Keratinocyte (primary cell): ENCODE results near the gene SLC35A2. TPM values are rescaled to one million over a fixed set of nuclear protein-coding genes. Genes with fewer than 3 reads are reported as not detected.

Experiments used
- DNase-seq: peaks from one replicate; pipeline ENCODE4 v3.0.0-alpha.2; 2011; ENCODE audit warnings: low read depth, missing footprints, low spot score
- FAIRE-seq: peaks from 2 replicates; lab custom pipeline; 2011; peaks lifted over from hg19 to GRCh38; lab: Jason Lieb, UNC
- H2AFZ ChIP-seq: 2 replicates; pipeline ENCODE4 v1.6.0; 2012; ENCODE audit warnings: low read length, control low read depth, inconsistent platforms; ENCODE audit not compliant: control insufficient read depth
- H3K27ac ChIP-seq: 2 replicates; pipeline ENCODE4 v1.5.1; 2011; ENCODE audit warnings: low read length; ENCODE audit not compliant: control insufficient read depth, insufficient read depth
- H3K27me3 ChIP-seq: 3 replicates; pipeline ENCODE4 v1.6.0; 2011; ENCODE audit warnings: low read length; ENCODE audit not compliant: control insufficient read depth, insufficient read depth; ENCODE audit errors: extremely low read depth
- H3K36me3 ChIP-seq, 2 experiments: 2 replicates in 1 of 2; 3 replicates in 1 of 2; pipeline ENCODE4 v1.5.1; 2011; ENCODE audit warnings: low read length in 2 of 2, mild to moderate bottlenecking in 1 of 2; ENCODE audit not compliant: control insufficient read depth in 2 of 2, insufficient read depth in 2 of 2; ENCODE audit errors: extremely low read depth in 1 of 2
- H3K4me1 ChIP-seq: 3 replicates; pipeline ENCODE4 v1.5.1; 2011; ENCODE audit warnings: low read length; ENCODE audit not compliant: control insufficient read depth, insufficient read depth; ENCODE audit errors: extremely low read depth
- H3K4me2 ChIP-seq: 3 replicates; pipeline ENCODE4 v1.6.0; 2011; ENCODE audit warnings: low read depth, low read length; ENCODE audit not compliant: control insufficient read depth, insufficient read depth; ENCODE audit errors: extremely low read depth
- H3K4me3 ChIP-seq, 3 experiments: fragments of 200-600 bp in 1 of 3; sonication (generic) in 1 of 3; 2 replicates in 2 of 3; 3 replicates in 1 of 3; pipeline ENCODE4 v1.5.1; 2011 to 2016; ENCODE audit warnings: low read length in 3 of 3, mild to moderate bottlenecking in 3 of 3, control low read depth in 2 of 3, inconsistent platforms in 1 of 3, low read depth in 1 of 3, mixed read lengths in 1 of 3, mixed run types in 1 of 3, moderate library complexity in 1 of 3; ENCODE audit not compliant: control insufficient read depth in 2 of 3, insufficient read depth in 2 of 3; ENCODE audit errors: extremely low read depth in 1 of 3
- H3K79me2 ChIP-seq: 2 replicates; pipeline ENCODE4 v1.6.0; 2012; ENCODE audit warnings: low read length; ENCODE audit not compliant: control insufficient read depth, insufficient read depth
- H3K9ac ChIP-seq: 3 replicates; pipeline ENCODE4 v1.6.0; 2011; ENCODE audit warnings: low read length; ENCODE audit not compliant: control insufficient read depth, insufficient read depth; ENCODE audit errors: extremely low read depth
- H3K9me1 ChIP-seq: 3 replicates; pipeline ENCODE4 v1.6.0; 2011; ENCODE audit warnings: low read length; ENCODE audit not compliant: control insufficient read depth, insufficient read depth; ENCODE audit errors: extremely low read depth
- H3K9me3 ChIP-seq: 2 replicates; pipeline ENCODE4 v1.5.1; 2012; ENCODE audit warnings: low read depth, low read length; ENCODE audit not compliant: control insufficient read depth
- H4K20me1 ChIP-seq: 3 replicates; pipeline ENCODE4 v1.6.0; 2011; ENCODE audit warnings: low read length; ENCODE audit not compliant: control insufficient read depth, insufficient read depth; ENCODE audit errors: extremely low read depth
- CTCF ChIP-seq, 3 experiments: IDR thresholded peaks in 1 of 3; conservative IDR thresholded peaks in 1 of 3; optimal IDR thresholded peaks in 1 of 3; 2 replicates in 2 of 3; 3 replicates in 1 of 3; pipeline versions ENCODE3 to v1.5.1; 2011; ENCODE audit warnings: low read length in 3 of 3, mild to moderate bottlenecking in 3 of 3, moderate library complexity in 2 of 3, control low read depth in 1 of 3, inconsistent platforms in 1 of 3; ENCODE audit not compliant: insufficient read depth in 2 of 3; ENCODE audit errors: extremely low read depth in 1 of 3
- EZH2 ChIP-seq: IDR thresholded peaks from one replicate; pipeline ENCODE4 v1.6.1; 2012; ENCODE audit warnings: inconsistent platforms, mild to moderate bottlenecking, low read length, moderate library complexity
- dilution Hi-C: fragments of 300-500 bp; cut with MboI; formaldehyde crosslinking; loops from one replicate; pipeline ENCODE4 v1.7.0; 2020; ENCODE audit warnings: low sequenced_read_pairs; ENCODE audit not compliant: extremely low pct_ligation_motif_present
- polyA plus RNA-seq, 5 experiments: library from polyadenylated mRNA; depleted of rRNA in 3 of 5; stranded (reverse) in 3 of 5; stranded (forward) in 1 of 5; unstranded in 1 of 5; fragments of >200 nt; gene quantifications; 1 replicate in 1 of 5; 2 replicates in 3 of 5; 3 replicates in 1 of 5; pipeline versions ENCODE4 v1.2.1 to v1.2.3, GENCODE V29; 2011 to 2012; ENCODE audit warnings: missing spikeins in 2 of 5, low read depth in 1 of 5, low replicate concordance in 1 of 5

The SLC35A2 gene
- polyA plus RNA-seq, 1 donor (not counting 4 experiments of a cell fraction or from before 2014, with no cell fraction given) = 39.4 TPM

DNA sequence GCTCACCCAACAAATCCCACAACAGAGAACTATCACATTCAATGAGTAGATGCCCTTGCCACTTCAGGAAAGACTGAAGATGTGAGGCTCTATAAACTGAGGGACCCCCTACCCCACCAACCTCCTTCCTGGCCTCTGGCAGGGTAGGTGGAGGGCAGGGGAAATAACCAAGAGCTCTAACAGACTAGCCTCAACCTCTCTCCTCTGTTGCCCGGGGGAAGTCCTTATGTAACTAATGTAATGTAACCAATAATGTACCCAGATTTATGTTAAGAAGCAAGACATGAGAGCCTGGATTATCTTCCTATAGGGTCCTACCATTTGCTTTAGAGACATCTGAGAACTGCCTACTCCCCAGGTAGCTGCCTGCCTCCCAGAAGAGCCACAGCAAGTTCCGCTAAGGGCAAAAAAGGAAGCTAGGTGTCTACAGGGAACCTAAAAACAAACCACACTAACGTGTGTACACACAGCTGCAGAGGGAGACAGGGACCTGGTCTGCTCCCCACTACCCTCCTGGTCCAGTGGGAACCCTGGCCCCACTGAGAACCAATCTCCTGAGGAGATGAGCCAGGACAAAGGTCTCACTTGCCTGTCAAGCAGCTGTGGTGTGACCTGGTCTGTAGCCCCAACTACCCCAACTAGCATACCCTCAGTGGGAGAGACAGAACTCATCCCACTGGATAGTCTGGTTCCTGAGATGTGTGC is 28.2 kb upstream of the SLC35A2 start:
- no peak overlapping the region for H3K27ac ChIP-seq
- H3K27me3 ChIP-seq = no peaks in the 10 kb centered on the region
- no peak overlapping the region for H2AFZ ChIP-seq
- TF ChIP-seq EZH2 = no peak
- H3K9me1 ChIP-seq = no peaks in the 10 kb centered on the region
- no peak overlapping the region for H3K9ac ChIP-seq
- H3K4me1 ChIP-seq = no peaks in the 10 kb centered on the region
- H3K9me3 ChIP-seq = no peaks in the 10 kb centered on the region
- H3K36me3 ChIP-seq = peaks cover 2 to 6% of the 10 kb centered on the region in 2 experiments
- no peaks in the 10 kb centered on the region for H4K20me1 ChIP-seq
- H3K4me2 ChIP-seq = no peak overlapping the region
- DNase-seq (no peak), FAIRE-seq (no peak)
- no peak overlapping the region for H3K4me3 ChIP-seq
- dilution Hi-C loops = no loop called here
- peaks cover 35% of the 10 kb centered on the region for H3K79me2 ChIP-seq

- H3K9me3 ChIP-seq = no peaks in the 10 kb centered on the region
- dilution Hi-C loops = no loop called here
- no peak overlapping the region for H2AFZ ChIP-seq
- no peak overlapping the region for H3K4me3 ChIP-seq
- no peak overlapping the region for H3K27ac ChIP-seq
- no peak overlapping the region for H3K9ac ChIP-seq
- H3K4me2 ChIP-seq = no peak overlapping the region
- no peaks in the 10 kb centered on the region for H3K9me1 ChIP-seq
- no peaks in the 10 kb centered on the region for H3K27me3 ChIP-seq
- TF ChIP-seq EZH2 (no peak), CTCF (optimal IDR thresholded peaks at IDR 0.05 in 1 of 3, IDR thresholded peaks at IDR 0.05 in 1 of 3, conservative IDR thresholded peaks at IDR 0.05 in 1 of 3; ENCODE audit: extremely low read depth in 1 of 3, insufficient read depth in 2 of 3, low read length in 3 of 3) (no peak)
- no peaks in the 10 kb centered on the region for H4K20me1 ChIP-seq
- no peak for DNase-seq
- no peaks in the 10 kb centered on the region for H3K4me1 ChIP-seq
- FAIRE-seq = no peak
- H3K36me3 ChIP-seq = peaks cover 5 to 6% of the 10 kb centered on the region in 2 experiments
- peaks cover 29% of the 10 kb centered on the region for H3K79me2 ChIP-seq
Measured at GRCh38 chrX:48938721-48939425, 27.4 kb upstream of the SLC35A2 start.
